Measurements from ENCODE around the gene ATP8B1.
"Not testable (repeated sequence)": the region's sequence is repeated elsewhere in the genome, so short reads cannot be mapped to it uniquely, and the experiment has no call there.

ATP8B1 gene

GRCh38 chr18:57719211-57719935 is 83.7 kb downstream of the ATP8B1 start:
- not testable (repeated sequence) for DNase-seq (ENCODE audit: low read depth in 2 of 2)

GRCh38 chr18:57716549-57716948 is 86.6 kb downstream of the ATP8B1 start:
- DNase-seq (ENCODE audit: low read depth in 2 of 2): no peak

- no peak for DNase-seq (ENCODE audit: low read depth in 2 of 2)
Measured at GRCh38 chr18:57715671-57716070, 87.4 kb downstream of the ATP8B1 start.

GRCh38 chr18:57715073-57715472 is 88.0 kb downstream of the ATP8B1 start:
- no peak for DNase-seq (ENCODE audit: low read depth in 2 of 2)

- DNase-seq (ENCODE audit: low read depth in 2 of 2): no peak
Measured at GRCh38 chr18:57710226-57710625, 92.9 kb downstream of the ATP8B1 start.

- DNase-seq (ENCODE audit: low read depth in 2 of 2): no peak
Measured at GRCh38 chr18:57709335-57709734, 93.8 kb downstream of the ATP8B1 start.

GRCh38 chr18:57708288-57708687 is 94.8 kb downstream of the ATP8B1 start:
- no peak for DNase-seq (ENCODE audit: low read depth in 2 of 2)

GRCh38 chr18:57705832-57706595 is 97.1 kb downstream of the ATP8B1 start:
- DNase-seq (ENCODE audit: low read depth in 2 of 2): no peak

GRCh38 chr18:57705011-57705410 is 98.1 kb downstream of the ATP8B1 start:
- no peak for DNase-seq (ENCODE audit: low read depth in 2 of 2)

- no peak for DNase-seq (ENCODE audit: low read depth in 2 of 2)
Measured at GRCh38 chr18:57698571-57699276, 104.4 kb downstream of the ATP8B1 start.

GRCh38 chr18:57697426-57697825 is 105.7 kb downstream of the ATP8B1 start:
- DNase-seq (ENCODE audit: low read depth in 2 of 2): no peak

GRCh38 chr18:57696271-57696670 is 106.8 kb downstream of the ATP8B1 start:
- no peak for DNase-seq (ENCODE audit: low read depth in 2 of 2)

GRCh38 chr18:57691363-57691762 is 111.8 kb downstream of the ATP8B1 start:
- no peak for DNase-seq (ENCODE audit: low read depth in 2 of 2)

GRCh38 chr18:57687970-57688369 is 115.1 kb downstream of the ATP8B1 start:
- no peak for DNase-seq (ENCODE audit: low read depth in 2 of 2)

GRCh38 chr18:57683470-57683869 is 119.6 kb downstream of the ATP8B1 start:
- DNase-seq (ENCODE audit: low read depth in 2 of 2): no peak

- DNase-seq (ENCODE audit: low read depth in 2 of 2): no peak
Measured at GRCh38 chr18:57677262-57678211, 125.6 kb downstream of the ATP8B1 start.

- no peak for DNase-seq (ENCODE audit: low read depth in 2 of 2)
Measured at GRCh38 chr18:57674891-57675290, 128.2 kb downstream of the ATP8B1 start.

- DNase-seq (ENCODE audit: low read depth in 2 of 2): no peak
Measured at GRCh38 chr18:57670046-57670445, 133.1 kb downstream of the ATP8B1 start.

GRCh38 chr18:57668021-57668420 is 135.1 kb downstream of the ATP8B1 start:
- no peak for DNase-seq (ENCODE audit: low read depth in 2 of 2)

GRCh38 chr18:57666818-57667497 is 136.2 kb downstream of the ATP8B1 start:
- DNase-seq (ENCODE audit: low read depth in 2 of 2): no peak
